GM12878 (cell line): ENCODE data around the gene INPP5D. TPM values are rescaled to one million over a fixed set of nuclear protein-coding genes. Genes with fewer than 3 reads are reported as not detected.

ENCODE experiments used
- ATAC-seq: fragments of 200-7000 bp; cut with Tn5 transposase; 3 replicates; pipeline ENCODE4 v1.9.1; 2020; ENCODE audit warnings: mild to moderate bottlenecking, moderate library complexity
- BruUV-seq: library from RNA; stranded (reverse); fragments of 400-500 nt; replicated peaks from 2 replicates; lab custom pipeline; 2021; lab: Mats Ljungman, UMichigan
- CTCF ChIA-PET: fragments of 300-600 bp; sonication (Branson Sonifier 250); formaldehyde crosslinking; extraction: SDS; loops from one replicate; lab custom pipeline; 2021; ENCODE audit warnings: inconsistent platforms; lab: Yijun Ruan, JAX
- POLR2A ChIA-PET: fragments of 350-600 bp; formaldehyde crosslinking; extraction: SDS; loops from one replicate; lab custom pipeline; 2021; ENCODE audit warnings: inconsistent platforms; lab: Charles Lee
- RAD21 ChIA-PET: fragments of 300-600 bp; sonication (Branson Sonifier 250); formaldehyde crosslinking; loops from one replicate; lab custom pipeline; 2023; ENCODE audit warnings: antibody characterized with exemption; ENCODE audit not compliant: unreplicated experiment; lab: Charles Lee
- SMC1A ChIA-PET: fragments of 300-600 bp; sonication (Branson Sonifier 250); formaldehyde crosslinking; loops from one replicate; lab custom pipeline; 2023; ENCODE audit not compliant: unreplicated experiment, uncharacterized antibody; lab: Charles Lee
- DNase-seq: peaks from one replicate; pipeline ENCODE4 v3.0.0-alpha.2; 2011; ENCODE audit warnings: low read depth, low spot score
- FAIRE-seq: peaks from 3 replicates; lab custom pipeline; 2011; peaks lifted over from hg19 to GRCh38; lab: Jason Lieb, UNC
- H2AFZ ChIP-seq: 2 replicates; pipeline ENCODE4 v1.6.0; 2011; ENCODE audit warnings: low read depth, low read length, control low read depth; ENCODE audit not compliant: control insufficient read depth
- H3K27ac ChIP-seq: 2 replicates; pipeline ENCODE4 v1.5.1; 2011; ENCODE audit warnings: control low read depth; ENCODE audit not compliant: control insufficient read depth, insufficient read depth
- H3K27me3 ChIP-seq, 2 experiments: replicated peaks in 1 of 2; 2 replicates each; pipeline versions ENCODE4 v1.6.0 to v1.6.1; 2011; ENCODE audit warnings: low read length in 1 of 2; ENCODE audit not compliant: control insufficient read depth in 2 of 2, insufficient read depth in 2 of 2
- H3K36me3 ChIP-seq, 2 experiments: 2 replicates each; pipeline ENCODE4 v1.5.1; 2011; ENCODE audit warnings: low read length in 1 of 2; ENCODE audit not compliant: control insufficient read depth in 2 of 2, insufficient read depth in 2 of 2
- H3K4me1 ChIP-seq: 2 replicates; pipeline ENCODE4 v1.6.1; 2011; ENCODE audit warnings: mild to moderate bottlenecking, low read length, moderate library complexity, mixed read lengths; ENCODE audit not compliant: control insufficient read depth, insufficient read depth
- H3K4me2 ChIP-seq: 2 replicates; pipeline ENCODE4 v1.6.0; 2011; ENCODE audit warnings: control low read depth; ENCODE audit not compliant: control insufficient read depth, insufficient read depth
- H3K4me3 ChIP-seq: fragments of 200-600 bp; sonication (generic); 2 replicates; pipeline ENCODE4 v1.5.1; 2016
- H3K79me2 ChIP-seq: 2 replicates; pipeline ENCODE4 v1.6.0; 2011; ENCODE audit warnings: low read length; ENCODE audit not compliant: control insufficient read depth, insufficient read depth
- H3K9ac ChIP-seq: 2 replicates; pipeline ENCODE4 v1.8.0; 2011; ENCODE audit warnings: low read length, control low read depth, mixed read lengths; ENCODE audit not compliant: control insufficient read depth, insufficient read depth
- H3K9me3 ChIP-seq: replicated peaks from 3 replicates; pipeline ENCODE4 v1.5.1; 2011; ENCODE audit warnings: mild to moderate bottlenecking, low read length; ENCODE audit not compliant: control insufficient read depth, insufficient read depth
- H4K20me1 ChIP-seq: 2 replicates; pipeline ENCODE4 v1.6.0; 2011; ENCODE audit not compliant: control insufficient read depth, insufficient read depth
- BMI1 ChIP-seq: fragments of 450-650 bp; IDR thresholded peaks from 2 replicates; pipeline ENCODE4 v1.6.1; 2016; ENCODE audit warnings: mild to moderate bottlenecking, moderate library complexity, borderline replicate concordance
- BRCA1 ChIP-seq: IDR thresholded peaks from 2 replicates; pipeline ENCODE4 v1.6.1; 2011; ENCODE audit warnings: low read depth, low read length, improper control_type of control experiment
- CHD4 ChIP-seq: fragments of 200-600 bp; sonication (generic); IDR thresholded peaks from 2 replicates; pipeline ENCODE4 v1.6.1; 2016; ENCODE audit warnings: mild to moderate bottlenecking
- CREB1 ChIP-seq: IDR thresholded peaks from 2 replicates; pipeline ENCODE4 v1.6.1; 2012; ENCODE audit warnings: low read depth, mild to moderate bottlenecking, inconsistent platforms
- ESRRA ChIP-seq: IDR thresholded peaks from 2 replicates; pipeline ENCODE4 v1.6.1; 2012; ENCODE audit warnings: mild to moderate bottlenecking, low read length, improper control_type of control experiment
- MTA3 ChIP-seq: IDR thresholded peaks from 2 replicates; pipeline ENCODE4 v1.6.1; 2012; ENCODE audit warnings: low read length, inconsistent platforms, borderline replicate concordance
- NFYB ChIP-seq: IDR thresholded peaks from 2 replicates; pipeline ENCODE4 v1.6.1; 2011; ENCODE audit warnings: low read depth, mild to moderate bottlenecking, low read length, improper control_type of control experiment, moderate library complexity; ENCODE audit not compliant: insufficient read depth
- POU2F2 ChIP-seq: IDR thresholded peaks from 3 replicates; pipeline ENCODE4 v1.6.1; 2011; ENCODE audit warnings: low read depth, mild to moderate bottlenecking, low read length, borderline replicate concordance
- RAD51 ChIP-seq: fragments of 450-650 bp; IDR thresholded peaks from 2 replicates; pipeline ENCODE4 v1.6.1; 2016; ENCODE audit warnings: moderate library complexity, mild to moderate bottlenecking, inconsistent platforms
- SMC3 ChIP-seq: IDR thresholded peaks from 2 replicates; pipeline ENCODE4 v1.6.1; 2011; ENCODE audit warnings: low read length, improper control_type of control experiment, borderline replicate concordance
- SRF ChIP-seq, 2 experiments: IDR thresholded peaks; 2 replicates each; pipeline ENCODE4 v1.6.1; 2011; ENCODE audit warnings: low read depth in 2 of 2, low read length in 2 of 2, mild to moderate bottlenecking in 1 of 2, moderate library complexity in 1 of 2
- TCF3 ChIP-seq: IDR thresholded peaks from 2 replicates; pipeline ENCODE4 v1.6.1; 2012; ENCODE audit warnings: low read depth, mild to moderate bottlenecking, low read length, borderline replicate concordance; ENCODE audit not compliant: insufficient read depth
- YY1 ChIP-seq: IDR thresholded peaks from 2 replicates; pipeline ENCODE4 v1.6.1; 2011; ENCODE audit warnings: low read depth, mild to moderate bottlenecking, low read length
- WGBS: methylation state at CpG from one replicate; pipeline ENCODE4 v1.1.6; 2016; ENCODE audit warnings: low lambda C conversion rate; ENCODE audit not compliant: insufficient replicate concordance, insufficient coverage; ENCODE audit errors: missing lambda C conversion rate; 5-methylcytosine and 5-hydroxymethylcytosine counted together
- in situ Hi-C: fragments of 300-500 bp; cut with MboI; formaldehyde crosslinking; loops from 9 replicates; pipeline ENCODE4 v1.14.3; 2018; ENCODE audit warnings: mixed read lengths
- intact Hi-C: fragments of 100-400 bp; cut with micrococcal nuclease; formaldehyde crosslinking; loops from one replicate; pipeline ENCODE4 v1.14.2; 2022; ENCODE audit not compliant: unreplicated experiment
- polyA plus RNA-seq, 11 experiments: library from polyadenylated mRNA; depleted of rRNA in 4 of 11; unstranded in 6 of 11; stranded (reverse) in 5 of 11; fragments of >200 nt; fragmentation: Nextera tagmentation in 4 of 11; fragmentation: Illumina TruSeq in 1 of 11; extraction: Ambion mirVana in 4 of 11; extraction: Trizol in 1 of 11; gene quantifications; 1 replicate in 1 of 11; 2 replicates in 10 of 11; pipeline versions ENCODE4 v1.2.1 to v1.2.3, GENCODE V29; 2011 to 2016; ENCODE audit warnings: inconsistent platforms in 2 of 11, missing spikeins in 2 of 11, low read depth in 1 of 11
- total RNA-seq, 4 experiments: library from RNA; depleted of rRNA in 3 of 4; stranded (reverse); fragments of >200 nt in 3 of 4; fragmentation: Illumina TruSeq in 1 of 4; extraction: Trizol in 1 of 4; gene quantifications; 2 replicates each; pipeline versions ENCODE4 v1.2.1 to v1.2.3, GENCODE V29; 2013 to 2021
- TF ChIP-seq, protein P1 (sequence below): IDR thresholded peaks from 2 replicates; pipeline ENCODE4 v1.6.1; 2012; ENCODE audit warnings: low read length, inconsistent platforms
- TF ChIP-seq, protein P2 (sequence below), 3 experiments: IDR thresholded peaks in 2 of 3; conservative IDR thresholded peaks in 1 of 3; 2 replicates each; pipeline ENCODE4 v1.5.1; 2011; ENCODE audit warnings: low read depth in 3 of 3, low read length in 3 of 3, mild to moderate bottlenecking in 3 of 3, control low read depth in 2 of 3, moderate library complexity in 2 of 3, inconsistent platforms in 1 of 3, mixed read lengths in 1 of 3; ENCODE audit not compliant: control insufficient read depth in 2 of 3, insufficient read depth in 1 of 3; ENCODE audit errors: extremely low read depth in 1 of 3
- TF ChIP-seq, protein P3 (sequence below): fragments of 450-650 bp; IDR thresholded peaks from 2 replicates; pipeline ENCODE4 v1.6.1; 2018; ENCODE audit warnings: borderline replicate concordance, mild to moderate bottlenecking; ENCODE audit not compliant: partially characterized antibody

Gene INPP5D
- total and polyA plus RNA-seq, 10 of the 15 experiments (the other 5 are each of a cell fraction or from before 2014, with no cell fraction given) = 11.8 to 139 (median 88.8) TPM

DNA sequence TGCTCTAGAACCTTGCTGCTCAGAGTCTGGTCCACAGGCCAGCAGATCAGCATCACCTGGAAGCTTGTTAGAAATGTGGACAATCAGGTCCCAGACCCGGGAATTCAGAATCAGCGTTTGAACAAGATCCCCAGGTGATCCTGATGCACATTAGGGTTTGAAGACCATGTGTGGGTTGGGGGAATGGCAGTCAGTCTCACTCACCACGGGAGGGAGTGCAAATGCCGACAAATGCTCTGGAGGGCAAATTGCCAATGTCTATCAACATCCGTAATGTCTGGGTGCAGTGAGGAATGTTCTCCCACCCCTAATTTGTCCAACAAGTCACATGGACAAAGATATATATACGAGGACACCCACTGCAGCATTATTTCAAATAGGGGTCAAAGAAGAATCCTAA is 34.5 kb downstream of the INPP5D start:
- intact Hi-C loops = no loop called here
- no peaks in the 10 kb centered on the region; the same call in 2 of the 3 replicates for H3K9me3 ChIP-seq
- H4K20me1 ChIP-seq = no peaks in the 10 kb centered on the region
- ChIA-PET SMC1A (interaction anchor here (1.0 to 12.4 kb wide), 4 partner anchors 11 to 20 kb away, joined by 3 to 328 read pairs (median 6); no protein-coding TSS in a partner anchor), CTCF (interaction anchor here (0.8 to 4.0 kb wide), 2 partner anchors 34 to 41 kb away, joined by 3 to 19 read pairs; partner anchors contain the start of gene INPP5D), RAD21 (interaction anchor here (0.8 to 1.5 kb wide), 2 partner anchors 10 to 34 kb away, joined by 4 read pairs; partner anchors contain the start of gene INPP5D), POLR2A (interaction anchor here (1.0 kb wide), 1 partner anchor 12 kb away, joined by 4 read pairs; no protein-coding TSS in a partner anchor)
- peaks cover 58% of the 10 kb centered on the region for H3K4me1 ChIP-seq
- ATAC-seq = no peak
- in situ Hi-C loops = no loop called here
- no peak overlapping the region for H3K4me3 ChIP-seq
- 70% methylated on average over 6 of the region's 6 CpGs for WGBS
- H3K9ac ChIP-seq = no peak overlapping the region
- FAIRE-seq = no peak
- no peaks in the 10 kb centered on the region for H3K27me3 ChIP-seq
- H3K79me2 ChIP-seq = peaks cover 86% of the 10 kb centered on the region
- no peak for DNase-seq
- H2AFZ ChIP-seq = no peak overlapping the region
- peaks cover 18 to 47% of the 10 kb centered on the region in 2 experiments for H3K36me3 ChIP-seq
- H3K27ac ChIP-seq = no peak overlapping the region
- BruUV-seq = no TSS peak
- H3K4me2 ChIP-seq = no peak overlapping the region
- TF ChIP-seq YY1 (no peak), TCF3 (no peak), MTA3 (no peak), NFYB (no peak), CHD4 (no peak), BMI1 (no peak), ESRRA (no peak), CREB1 (no peak), SMC3 (no peak), SRF (IDR thresholded peaks at IDR 0.05; ENCODE audit: low read depth in 2 of 2, low read length in 2 of 2) (no peak), BRCA1 (no peak), POU2F2 (no peak), RAD51 (no peak)
- TF ChIP-seq, protein P1, sequence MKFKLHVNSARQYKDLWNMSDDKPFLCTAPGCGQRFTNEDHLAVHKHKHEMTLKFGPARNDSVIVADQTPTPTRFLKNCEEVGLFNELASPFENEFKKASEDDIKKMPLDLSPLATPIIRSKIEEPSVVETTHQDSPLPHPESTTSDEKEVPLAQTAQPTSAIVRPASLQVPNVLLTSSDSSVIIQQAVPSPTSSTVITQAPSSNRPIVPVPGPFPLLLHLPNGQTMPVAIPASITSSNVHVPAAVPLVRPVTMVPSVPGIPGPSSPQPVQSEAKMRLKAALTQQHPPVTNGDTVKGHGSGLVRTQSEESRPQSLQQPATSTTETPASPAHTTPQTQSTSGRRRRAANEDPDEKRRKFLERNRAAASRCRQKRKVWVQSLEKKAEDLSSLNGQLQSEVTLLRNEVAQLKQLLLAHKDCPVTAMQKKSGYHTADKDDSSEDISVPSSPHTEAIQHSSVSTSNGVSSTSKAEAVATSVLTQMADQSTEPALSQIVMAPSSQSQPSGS = no peak
- TF ChIP-seq, protein P2, sequence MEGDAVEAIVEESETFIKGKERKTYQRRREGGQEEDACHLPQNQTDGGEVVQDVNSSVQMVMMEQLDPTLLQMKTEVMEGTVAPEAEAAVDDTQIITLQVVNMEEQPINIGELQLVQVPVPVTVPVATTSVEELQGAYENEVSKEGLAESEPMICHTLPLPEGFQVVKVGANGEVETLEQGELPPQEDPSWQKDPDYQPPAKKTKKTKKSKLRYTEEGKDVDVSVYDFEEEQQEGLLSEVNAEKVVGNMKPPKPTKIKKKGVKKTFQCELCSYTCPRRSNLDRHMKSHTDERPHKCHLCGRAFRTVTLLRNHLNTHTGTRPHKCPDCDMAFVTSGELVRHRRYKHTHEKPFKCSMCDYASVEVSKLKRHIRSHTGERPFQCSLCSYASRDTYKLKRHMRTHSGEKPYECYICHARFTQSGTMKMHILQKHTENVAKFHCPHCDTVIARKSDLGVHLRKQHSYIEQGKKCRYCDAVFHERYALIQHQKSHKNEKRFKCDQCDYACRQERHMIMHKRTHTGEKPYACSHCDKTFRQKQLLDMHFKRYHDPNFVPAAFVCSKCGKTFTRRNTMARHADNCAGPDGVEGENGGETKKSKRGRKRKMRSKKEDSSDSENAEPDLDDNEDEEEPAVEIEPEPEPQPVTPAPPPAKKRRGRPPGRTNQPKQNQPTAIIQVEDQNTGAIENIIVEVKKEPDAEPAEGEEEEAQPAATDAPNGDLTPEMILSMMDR (IDR thresholded peaks at IDR 0.05 in 2 of 3, conservative IDR thresholded peaks at IDR 0.05 in 1 of 3; ENCODE audit: control insufficient read depth in 2 of 3, extremely low read depth in 1 of 3, insufficient read depth in 1 of 3, low read depth in 3 of 3, low read length in 3 of 3) = no peak
- TF ChIP-seq, protein P3, sequence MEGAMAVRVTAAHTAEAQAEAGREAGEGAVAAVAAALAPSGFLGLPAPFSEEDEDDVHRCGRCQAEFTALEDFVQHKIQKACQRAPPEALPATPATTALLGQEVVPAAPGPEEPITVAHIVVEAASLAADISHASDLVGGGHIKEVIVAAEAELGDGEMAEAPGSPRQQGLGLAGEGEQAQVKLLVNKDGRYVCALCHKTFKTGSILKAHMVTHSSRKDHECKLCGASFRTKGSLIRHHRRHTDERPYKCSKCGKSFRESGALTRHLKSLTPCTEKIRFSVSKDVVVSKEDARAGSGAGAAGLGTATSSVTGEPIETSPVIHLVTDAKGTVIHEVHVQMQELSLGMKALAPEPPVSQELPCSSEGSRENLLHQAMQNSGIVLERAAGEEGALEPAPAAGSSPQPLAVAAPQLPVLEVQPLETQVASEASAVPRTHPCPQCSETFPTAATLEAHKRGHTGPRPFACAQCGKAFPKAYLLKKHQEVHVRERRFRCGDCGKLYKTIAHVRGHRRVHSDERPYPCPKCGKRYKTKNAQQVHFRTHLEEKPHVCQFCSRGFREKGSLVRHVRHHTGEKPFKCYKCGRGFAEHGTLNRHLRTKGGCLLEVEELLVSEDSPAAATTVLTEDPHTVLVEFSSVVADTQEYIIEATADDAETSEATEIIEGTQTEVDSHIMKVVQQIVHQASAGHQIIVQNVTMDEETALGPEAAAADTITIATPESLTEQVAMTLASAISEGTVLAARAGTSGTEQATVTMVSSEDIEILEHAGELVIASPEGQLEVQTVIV = no peak
- TF ChIP-seq, all 136 proteins: peak for 0
